Nephron (organoid): ENCODE data around the gene C1GALT1.
"Not testable (repeated sequence)": the region's sequence is repeated elsewhere in the genome, so short reads cannot be mapped to it uniquely, and the experiment has no call there.

Source experiments
- H3K27ac Mint-ChIP-seq, 3 experiments: 2 replicates each; pipeline ENCODE4 v1.8.0; 2020; ENCODE audit warnings: mixed read lengths in 3 of 3, mild to moderate bottlenecking in 2 of 3, moderate library complexity in 1 of 3
- H3K27me3 Mint-ChIP-seq: 2 replicates; pipeline ENCODE4 v1.8.0; 2021; ENCODE audit warnings: low read depth, mild to moderate bottlenecking, moderate library complexity, mixed read lengths
- H3K36me3 Mint-ChIP-seq: 2 replicates; pipeline ENCODE4 v1.8.0; 2020; ENCODE audit warnings: low read depth, mixed read lengths
- H3K4me1 Mint-ChIP-seq: 2 replicates; pipeline ENCODE4 v1.8.0; 2020; ENCODE audit warnings: mixed read lengths
- H3K4me3 Mint-ChIP-seq, 3 experiments: 2 replicates each; pipeline ENCODE4 v1.8.0; 2020; ENCODE audit warnings: mild to moderate bottlenecking in 3 of 3, mixed read lengths in 3 of 3, moderate library complexity in 2 of 3
- H3K9me3 Mint-ChIP-seq: 2 replicates; pipeline ENCODE4 v1.8.0; 2020; ENCODE audit warnings: mixed read lengths
- TF ChIP-seq, protein P1 (sequence below), 3 experiments: fragments of 200-600 bp; sonication (generic); IDR thresholded peaks; one replicate each; pipeline ENCODE4 v1.5.0; 2021; ENCODE audit warnings: antibody characterized with exemption in 3 of 3; ENCODE audit not compliant: unreplicated experiment in 3 of 3

Gene C1GALT1

DNA sequence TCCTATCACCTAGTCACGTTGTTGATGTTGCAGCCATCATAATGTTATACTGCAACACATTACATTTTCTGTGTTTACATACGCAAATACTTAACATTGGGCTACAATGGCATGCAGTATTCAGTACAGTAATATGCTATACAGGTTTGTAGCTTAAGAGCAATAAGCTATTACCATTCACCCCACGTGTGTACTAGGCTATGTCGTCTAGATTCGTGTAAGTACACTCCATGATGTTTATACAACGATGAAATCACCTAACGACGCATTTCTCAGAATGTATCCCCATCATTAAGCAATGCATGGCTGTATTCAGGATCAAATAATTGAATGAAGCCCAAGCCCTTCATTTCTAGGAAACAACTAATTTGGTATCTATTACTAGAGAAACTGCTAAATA is 43.4 kb upstream of the C1GALT1 start:
- Mint-ChIP-seq H3K27me3 (no peaks in the 10 kb centered on the region), H3K27ac (no peak overlapping the region), H3K4me1 (peaks cover 5% of the 10 kb centered on the region), H3K4me3 (no peak overlapping the region), H3K9me3 (peaks cover 12% of the 10 kb centered on the region), H3K36me3 (no peaks in the 10 kb centered on the region)
- TF ChIP-seq, protein P1, sequence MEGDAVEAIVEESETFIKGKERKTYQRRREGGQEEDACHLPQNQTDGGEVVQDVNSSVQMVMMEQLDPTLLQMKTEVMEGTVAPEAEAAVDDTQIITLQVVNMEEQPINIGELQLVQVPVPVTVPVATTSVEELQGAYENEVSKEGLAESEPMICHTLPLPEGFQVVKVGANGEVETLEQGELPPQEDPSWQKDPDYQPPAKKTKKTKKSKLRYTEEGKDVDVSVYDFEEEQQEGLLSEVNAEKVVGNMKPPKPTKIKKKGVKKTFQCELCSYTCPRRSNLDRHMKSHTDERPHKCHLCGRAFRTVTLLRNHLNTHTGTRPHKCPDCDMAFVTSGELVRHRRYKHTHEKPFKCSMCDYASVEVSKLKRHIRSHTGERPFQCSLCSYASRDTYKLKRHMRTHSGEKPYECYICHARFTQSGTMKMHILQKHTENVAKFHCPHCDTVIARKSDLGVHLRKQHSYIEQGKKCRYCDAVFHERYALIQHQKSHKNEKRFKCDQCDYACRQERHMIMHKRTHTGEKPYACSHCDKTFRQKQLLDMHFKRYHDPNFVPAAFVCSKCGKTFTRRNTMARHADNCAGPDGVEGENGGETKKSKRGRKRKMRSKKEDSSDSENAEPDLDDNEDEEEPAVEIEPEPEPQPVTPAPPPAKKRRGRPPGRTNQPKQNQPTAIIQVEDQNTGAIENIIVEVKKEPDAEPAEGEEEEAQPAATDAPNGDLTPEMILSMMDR (IDR thresholded peaks at IDR 0.05; ENCODE audit: unreplicated experiment in 3 of 3) = no peak

DNA sequence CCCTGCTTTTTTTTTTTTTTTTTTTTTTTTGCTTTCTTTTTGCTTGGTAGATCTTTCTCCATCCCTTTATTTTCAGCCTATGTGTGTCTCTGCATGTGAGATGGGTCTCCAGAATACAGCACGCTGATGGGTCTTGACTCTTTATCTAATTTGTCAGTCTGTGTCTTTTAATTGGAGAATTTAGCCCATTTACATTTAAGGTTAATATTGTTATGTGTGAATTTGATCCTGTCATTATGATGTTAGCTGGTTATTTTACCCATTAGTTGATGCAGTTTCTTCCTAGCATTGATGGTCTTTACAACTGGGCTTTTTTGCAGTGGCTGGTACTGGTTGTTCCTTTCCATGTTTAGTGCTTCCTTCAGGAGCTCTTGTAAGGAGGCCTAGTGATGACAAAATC is 38.9 kb upstream of the C1GALT1 start:
- H3K27me3 Mint-ChIP-seq, H3K27ac Mint-ChIP-seq, H3K36me3 Mint-ChIP-seq, H3K4me1 Mint-ChIP-seq, H3K4me3 Mint-ChIP-seq: not testable (repeated sequence)
- peaks cover 23% of the 10 kb centered on the region for H3K9me3 Mint-ChIP-seq

- H3K4me1 Mint-ChIP-seq, H3K27ac Mint-ChIP-seq, H3K36me3 Mint-ChIP-seq, H3K27me3 Mint-ChIP-seq, H3K4me3 Mint-ChIP-seq: not testable (repeated sequence)
- peaks cover 21% of the 10 kb centered on the region for H3K9me3 Mint-ChIP-seq
These were observed 37.2 kb upstream of the C1GALT1 start for GRCh38 chr7:7145151-7145550.

DNA sequence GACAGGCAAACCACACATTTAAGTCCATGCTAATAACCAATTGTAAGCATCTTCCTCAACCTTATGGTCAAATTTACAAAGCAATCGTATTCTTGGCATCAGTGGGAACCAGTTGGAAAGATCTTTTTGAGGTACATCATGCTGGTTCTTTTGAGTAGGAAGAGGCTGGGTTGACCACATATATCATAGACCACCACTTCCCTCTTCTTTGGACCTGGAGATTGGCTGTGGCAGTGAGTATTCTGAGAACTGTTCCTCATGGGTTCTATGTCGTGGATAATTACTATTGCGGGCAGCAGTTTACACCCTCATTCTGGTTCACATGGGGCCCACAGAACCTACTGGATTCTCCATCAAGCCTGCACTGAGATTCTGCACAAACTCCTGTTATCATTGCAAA is 35.5 kb upstream of the C1GALT1 start:
- Mint-ChIP-seq H3K36me3 (peaks cover 3% of the 10 kb centered on the region), H3K4me1 (no peaks in the 10 kb centered on the region), H3K4me3 (no peak overlapping the region), H3K9me3 (peaks cover 19% of the 10 kb centered on the region), H3K27ac (no peak overlapping the region), H3K27me3 (no peaks in the 10 kb centered on the region)
- TF ChIP-seq, protein P1 (IDR thresholded peaks at IDR 0.05; ENCODE audit: unreplicated experiment in 3 of 3) = no peak

- no peak overlapping the region for H3K4me3 Mint-ChIP-seq
- TF ChIP-seq, protein P1 (IDR thresholded peaks at IDR 0.05; ENCODE audit: unreplicated experiment in 3 of 3) = no peak
- H3K36me3 Mint-ChIP-seq = peaks cover 3% of the 10 kb centered on the region
- peaks cover 11% of the 10 kb centered on the region for H3K9me3 Mint-ChIP-seq
- H3K4me1 Mint-ChIP-seq = no peaks in the 10 kb centered on the region
- H3K27ac Mint-ChIP-seq = no peak overlapping the region
- H3K27me3 Mint-ChIP-seq = no peaks in the 10 kb centered on the region
These were observed 33.4 kb upstream of the C1GALT1 start for GRCh38 chr7:7148798-7149481.

DNA sequence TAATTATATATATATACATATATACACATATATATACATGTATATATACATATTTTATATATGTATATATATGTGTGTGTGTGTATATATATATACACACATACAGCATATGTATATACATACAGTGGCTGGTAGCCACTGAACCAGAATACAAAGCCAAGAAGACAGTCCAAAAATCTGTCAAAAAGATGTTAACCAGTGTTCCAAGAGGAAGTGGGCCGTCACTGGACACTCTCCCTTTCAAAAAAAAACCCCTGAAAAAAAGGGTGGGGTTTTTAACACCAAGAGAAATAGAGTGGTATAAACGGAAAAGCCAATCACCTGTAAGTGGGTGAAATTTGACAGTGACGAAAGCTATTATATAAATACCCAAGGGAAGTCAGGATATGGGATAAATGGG is 31.1 kb upstream of the C1GALT1 start:
- Mint-ChIP-seq H3K4me3 (no peak overlapping the region), H3K36me3 (no peaks in the 10 kb centered on the region), H3K9me3 (peaks cover 6% of the 10 kb centered on the region), H3K4me1 (no peaks in the 10 kb centered on the region), H3K27ac (no peak overlapping the region), H3K27me3 (no peaks in the 10 kb centered on the region)
- TF ChIP-seq, protein P1 (IDR thresholded peaks at IDR 0.05; ENCODE audit: unreplicated experiment in 3 of 3) = no peak

- Mint-ChIP-seq H3K36me3 (no peaks in the 10 kb centered on the region), H3K4me3 (no peak overlapping the region), H3K27me3 (no peaks in the 10 kb centered on the region), H3K9me3 (peaks cover 5% of the 10 kb centered on the region), H3K4me1 (no peaks in the 10 kb centered on the region), H3K27ac (no peak overlapping the region)
- TF ChIP-seq, protein P1 (IDR thresholded peaks at IDR 0.05; ENCODE audit: unreplicated experiment in 3 of 3) = no peak
These were observed 30.5 kb upstream of the C1GALT1 start for GRCh38 chr7:7151865-7152264.
